ENCODE data around the gene SH3GL2. TPM values are rescaled to one million over a fixed set of nuclear protein-coding genes. Genes with fewer than 3 reads are reported as not detected.

Gene SH3GL2
- total and polyA plus RNA-seq, 3 experiments from 2014 or later: not detected

- H3K4me3 ChIP-seq (ENCODE audit: low read length): no peak overlapping the region
- no peak overlapping the region for H3K27ac ChIP-seq (ENCODE audit: low read depth, low read length)
- Mint-ChIP-seq H3K4me3 (no peak overlapping the region), H3K4me1 (no peaks in the 10 kb centered on the region), H3K27me3 (no peaks in the 10 kb centered on the region), H3K27ac (peak overlapping the region in 1 of 8 donors; percentile 43), H3K36me3 (no peaks in the 10 kb centered on the region), H3K9me3 (peaks cover 2 to 26% (median 5%) of the 10 kb centered on the region in 5 donors)
- H3K27me3 ChIP-seq (ENCODE audit: insufficient read depth, low read length, poor library complexity, severe bottlenecking): no peaks in the 10 kb centered on the region
- no peaks in the 10 kb centered on the region for H3K36me3 ChIP-seq (ENCODE audit: insufficient read depth, low read length)
- ChIA-PET CTCF (no interaction called here), POLR2A (no interaction called here)
- no peaks in the 10 kb centered on the region for H3K9me3 ChIP-seq (ENCODE audit: low read length)
- no peaks in the 10 kb centered on the region for H3K4me1 ChIP-seq (ENCODE audit: insufficient read depth, low read length)
- DNase-seq: no peak
Measured at GRCh38 chr9:17744786-17745185, 165.9 kb downstream of the SH3GL2 start.

DNA sequence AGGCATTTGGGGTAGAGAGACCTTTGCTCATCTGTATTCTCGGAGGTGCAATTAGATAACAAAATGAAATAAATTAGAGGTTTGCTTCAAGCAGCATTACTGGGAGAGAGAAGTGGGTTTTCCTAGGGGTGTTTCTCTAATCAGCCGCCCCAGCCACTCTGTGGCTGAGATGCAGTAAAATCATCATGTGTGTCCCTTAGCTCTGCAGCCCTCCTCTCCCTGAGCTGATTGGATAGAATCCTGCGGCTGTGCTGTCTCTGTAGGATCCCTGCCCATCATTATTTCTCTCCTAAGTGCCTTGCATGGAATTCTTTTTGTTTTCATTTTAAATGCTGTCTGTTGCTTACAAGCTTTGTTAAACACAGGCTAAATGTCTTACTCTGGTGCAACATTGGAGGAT, 171.4 kb downstream of the SH3GL2 start:
- no peak overlapping the region for H3K4me3 Mint-ChIP-seq

GRCh38 chr9:17751486-17751885, 172.6 kb downstream of the SH3GL2 start:
- H3K27me3 Mint-ChIP-seq: peaks cover 0 to 1% of the 10 kb centered on the region in 2 donors
- POLR2A ChIA-PET: no interaction called here
- CTCF ChIA-PET: no interaction called here

More for the DNA sequence above, 171.4 kb downstream of the SH3GL2 start:
- Mint-ChIP-seq H3K27ac (no peak overlapping the region), H3K27me3 (peaks cover 0 to 1% of the 10 kb centered on the region in 2 donors), H3K9me3 (peaks cover 7 to 25% (median 8%) of the 10 kb centered on the region in 5 donors), H3K4me1 (no peaks in the 10 kb centered on the region), H3K36me3 (no peaks in the 10 kb centered on the region)
- Histone ChIP-seq H3K27me3 (ENCODE audit: insufficient read depth, low read length, poor library complexity, severe bottlenecking) (no peaks in the 10 kb centered on the region), H3K9me3 (ENCODE audit: low read length) (no peaks in the 10 kb centered on the region), H3K36me3 (ENCODE audit: insufficient read depth, low read length) (no peaks in the 10 kb centered on the region), H3K4me3 (ENCODE audit: low read length) (no peak overlapping the region), H3K27ac (ENCODE audit: low read depth, low read length) (no peak overlapping the region), H3K4me1 (ENCODE audit: insufficient read depth, low read length) (no peaks in the 10 kb centered on the region)
- no peak for DNase-seq
- POLR2A ChIA-PET: no interaction called here
- CTCF ChIA-PET: no interaction called here

DNA sequence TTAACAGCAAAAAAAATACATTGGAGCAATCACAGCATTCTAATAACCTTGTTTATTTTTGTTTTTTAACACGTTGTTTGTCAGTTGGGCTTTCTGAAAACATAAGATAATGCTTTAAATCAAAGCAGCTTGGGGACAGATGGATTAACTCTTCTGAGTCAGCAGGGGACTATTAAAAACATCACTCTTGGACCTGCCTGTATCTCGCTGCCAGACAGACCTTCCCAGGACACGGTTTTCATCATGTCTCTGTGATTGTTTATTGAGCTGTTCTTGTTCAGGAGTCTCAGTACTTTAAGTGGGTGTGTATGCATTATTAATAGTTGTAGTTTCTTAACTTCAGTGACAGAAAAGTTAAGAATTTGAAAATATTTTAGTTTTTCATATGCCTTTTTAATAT, 173.2 kb downstream of the SH3GL2 start:
- ChIA-PET CTCF (no interaction called here), POLR2A (no interaction called here)
- DNase-seq: no peak
- no peaks in the 10 kb centered on the region for H3K4me1 Mint-ChIP-seq
- peaks cover 0 to 1% of the 10 kb centered on the region in 2 donors for H3K27me3 Mint-ChIP-seq
- H3K9me3 ChIP-seq (ENCODE audit: low read length): no peaks in the 10 kb centered on the region
- no peaks in the 10 kb centered on the region for H3K36me3 ChIP-seq (ENCODE audit: insufficient read depth, low read length)
- H3K4me1 ChIP-seq (ENCODE audit: insufficient read depth, low read length): no peaks in the 10 kb centered on the region
- no peaks in the 10 kb centered on the region for H3K27me3 ChIP-seq (ENCODE audit: insufficient read depth, low read length, poor library complexity, severe bottlenecking)
- no peak overlapping the region for H3K27ac ChIP-seq (ENCODE audit: low read depth, low read length)
- H3K9me3 Mint-ChIP-seq: peaks cover 3 to 15% (median 7%) of the 10 kb centered on the region in 5 donors
- no peak overlapping the region for H3K27ac Mint-ChIP-seq
- no peaks in the 10 kb centered on the region for H3K36me3 Mint-ChIP-seq
- no peak overlapping the region for H3K4me3 Mint-ChIP-seq
- H3K4me3 ChIP-seq (ENCODE audit: low read length): no peak overlapping the region

More at GRCh38 chr9:17751486-17751885, 172.6 kb downstream of the SH3GL2 start:
- no peak overlapping the region for H3K4me3 ChIP-seq (ENCODE audit: low read length)
- no peaks in the 10 kb centered on the region for H3K36me3 ChIP-seq (ENCODE audit: insufficient read depth, low read length)
- Mint-ChIP-seq H3K36me3 (no peaks in the 10 kb centered on the region), H3K4me3 (no peak overlapping the region), H3K27ac (no peak overlapping the region), H3K9me3 (peaks cover 6 to 20% (median 7%) of the 10 kb centered on the region in 5 donors), H3K4me1 (no peaks in the 10 kb centered on the region)
- H3K9me3 ChIP-seq (ENCODE audit: low read length): no peaks in the 10 kb centered on the region
- DNase-seq: no peak
- no peak overlapping the region for H3K27ac ChIP-seq (ENCODE audit: low read depth, low read length)
- no peaks in the 10 kb centered on the region for H3K4me1 ChIP-seq (ENCODE audit: insufficient read depth, low read length)
- H3K27me3 ChIP-seq (ENCODE audit: insufficient read depth, low read length, poor library complexity, severe bottlenecking): no peaks in the 10 kb centered on the region

- peaks cover 3 to 11% (median 4%) of the 10 kb centered on the region in 5 donors for H3K9me3 Mint-ChIP-seq
Measured at GRCh38 chr9:17757816-17758215, 178.9 kb downstream of the SH3GL2 start.

GRCh38 chr9:17760250-17760649, 181.4 kb downstream of the SH3GL2 start:
- Histone ChIP-seq H3K27me3 (ENCODE audit: insufficient read depth, low read length, poor library complexity, severe bottlenecking) (no peaks in the 10 kb centered on the region), H3K4me3 (ENCODE audit: low read length) (no peak overlapping the region), H3K27ac (ENCODE audit: low read depth, low read length) (no peak overlapping the region), H3K9me3 (ENCODE audit: low read length) (no peaks in the 10 kb centered on the region), H3K36me3 (ENCODE audit: insufficient read depth, low read length) (no peaks in the 10 kb centered on the region), H3K4me1 (ENCODE audit: insufficient read depth, low read length) (no peaks in the 10 kb centered on the region)
- H3K4me3 Mint-ChIP-seq: no peak overlapping the region
- H3K27ac Mint-ChIP-seq: no peak overlapping the region
- ChIA-PET POLR2A (no interaction called here), CTCF (no interaction called here)
- peaks cover 0 to 8% (median 0%) of the 10 kb centered on the region in 5 donors for H3K9me3 Mint-ChIP-seq
- H3K36me3 Mint-ChIP-seq: no peaks in the 10 kb centered on the region
- no peaks in the 10 kb centered on the region for H3K4me1 Mint-ChIP-seq
- DNase-seq: no peak
- no peaks in the 10 kb centered on the region for H3K27me3 Mint-ChIP-seq

More at GRCh38 chr9:17757816-17758215, 178.9 kb downstream of the SH3GL2 start:
- Mint-ChIP-seq H3K27me3 (no peaks in the 10 kb centered on the region), H3K36me3 (no peaks in the 10 kb centered on the region), H3K4me1 (no peaks in the 10 kb centered on the region), H3K4me3 (no peak overlapping the region), H3K27ac (no peak overlapping the region)
- Histone ChIP-seq H3K9me3 (ENCODE audit: low read length) (no peaks in the 10 kb centered on the region), H3K27ac (ENCODE audit: low read depth, low read length) (no peak overlapping the region), H3K4me3 (ENCODE audit: low read length) (no peak overlapping the region), H3K27me3 (ENCODE audit: insufficient read depth, low read length, poor library complexity, severe bottlenecking) (no peaks in the 10 kb centered on the region), H3K4me1 (ENCODE audit: insufficient read depth, low read length) (no peaks in the 10 kb centered on the region), H3K36me3 (ENCODE audit: insufficient read depth, low read length) (no peaks in the 10 kb centered on the region)
- no peak for DNase-seq
- POLR2A ChIA-PET: no interaction called here
- CTCF ChIA-PET: no interaction called here

GRCh38 chr9:17761984-17762676, 183.3 kb downstream of the SH3GL2 start:
- POLR2A ChIA-PET: no interaction called here
- H3K27ac ChIP-seq (ENCODE audit: low read depth, low read length): no peak overlapping the region
- H3K27me3 ChIP-seq (ENCODE audit: insufficient read depth, low read length, poor library complexity, severe bottlenecking): no peaks in the 10 kb centered on the region
- H3K9me3 Mint-ChIP-seq: peaks cover 0 to 13% (median 1%) of the 10 kb centered on the region in 5 donors
- no peaks in the 10 kb centered on the region for H3K27me3 Mint-ChIP-seq
- H3K36me3 ChIP-seq (ENCODE audit: insufficient read depth, low read length): no peaks in the 10 kb centered on the region
- H3K4me3 ChIP-seq (ENCODE audit: low read length): no peak overlapping the region
- H3K27ac Mint-ChIP-seq: no peak overlapping the region
- no peaks in the 10 kb centered on the region for H3K4me1 Mint-ChIP-seq
- H3K4me3 Mint-ChIP-seq: no peak overlapping the region
- no peak for DNase-seq
- CTCF ChIA-PET: no interaction called here
- H3K4me1 ChIP-seq (ENCODE audit: insufficient read depth, low read length): no peaks in the 10 kb centered on the region
- no peaks in the 10 kb centered on the region for H3K9me3 ChIP-seq (ENCODE audit: low read length)
- no peaks in the 10 kb centered on the region for H3K36me3 Mint-ChIP-seq

DNA sequence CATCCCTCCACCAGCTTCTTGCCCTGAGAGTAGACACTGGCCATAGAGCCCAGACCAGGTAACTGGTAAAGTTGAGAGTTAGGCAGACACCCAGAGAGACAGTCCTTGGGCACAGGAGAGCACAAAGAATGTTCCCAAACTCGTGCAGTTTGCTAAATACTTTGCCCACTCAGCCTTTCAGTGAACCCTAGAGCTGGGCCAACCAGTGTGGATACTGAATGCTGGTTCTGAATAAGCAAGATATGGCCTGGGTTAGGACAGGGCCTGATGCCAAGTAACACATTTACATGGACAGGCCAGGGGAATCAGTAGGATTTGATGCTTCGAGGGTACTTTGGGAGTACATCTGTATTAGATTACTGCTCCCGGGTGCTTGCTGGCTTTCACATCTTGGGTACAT, 185.4 kb downstream of the SH3GL2 start:
- Histone ChIP-seq H3K4me3 (ENCODE audit: low read length) (no peak overlapping the region), H3K4me1 (ENCODE audit: insufficient read depth, low read length) (no peaks in the 10 kb centered on the region), H3K36me3 (ENCODE audit: insufficient read depth, low read length) (no peaks in the 10 kb centered on the region), H3K27me3 (ENCODE audit: insufficient read depth, low read length, poor library complexity, severe bottlenecking) (no peaks in the 10 kb centered on the region), H3K9me3 (ENCODE audit: low read length) (no peaks in the 10 kb centered on the region), H3K27ac (ENCODE audit: low read depth, low read length) (no peak overlapping the region)
- no peak for DNase-seq
- no peak overlapping the region for H3K27ac Mint-ChIP-seq
- H3K27me3 Mint-ChIP-seq: no peaks in the 10 kb centered on the region
- no peaks in the 10 kb centered on the region for H3K4me1 Mint-ChIP-seq
- CTCF ChIA-PET: no interaction called here
- H3K9me3 Mint-ChIP-seq: peaks cover 0 to 6% (median 1%) of the 10 kb centered on the region in 5 donors
- POLR2A ChIA-PET: no interaction called here
- no peaks in the 10 kb centered on the region for H3K36me3 Mint-ChIP-seq
- no peak overlapping the region for H3K4me3 Mint-ChIP-seq

All from CD8-positive, alpha-beta memory T cell (primary cell).